Lung (tissue), 12 donors: ENCODE measurements around the gene MAST1. TPM values are rescaled to one million over a fixed set of nuclear protein-coding genes. Genes with fewer than 3 reads are reported as not detected.

Experiments used
- ATAC-seq: fragments of 200-7000 bp; cut with Tn5 transposase; one replicate; pipeline ENCODE4 v1.9.1; 2020; ENCODE audit warnings: moderate number of reproducible peaks; ENCODE audit not compliant: insufficient read depth, low FRiP score
- DNase-seq, 3 donors: peaks; one replicate each; pipeline ENCODE4 v3.0.0-alpha.2; 2013 to 2017
- H3K27ac ChIP-seq, 2 donors: one replicate each; pipeline ENCODE4 v1.5.1; 2013; ENCODE audit warnings: mild to moderate bottlenecking in 2 of 2, moderate library complexity in 2 of 2, control low read depth in 1 of 2, inconsistent platforms in 1 of 2, low read depth in 1 of 2, low read length in 1 of 2
- H3K27me3 ChIP-seq, 3 donors: one replicate each; pipeline ENCODE4 v1.5.1; 2013; ENCODE audit warnings: low read length in 2 of 3; ENCODE audit not compliant: control insufficient read depth in 3 of 3, insufficient read depth in 3 of 3
- H3K36me3 ChIP-seq, 4 donors: one replicate each; pipeline ENCODE4 v1.5.1; 2013; ENCODE audit warnings: low read length in 4 of 4, mild to moderate bottlenecking in 1 of 4, moderate library complexity in 1 of 4; ENCODE audit not compliant: control insufficient read depth in 4 of 4, insufficient read depth in 4 of 4
- H3K4me1 ChIP-seq, 5 donors: one replicate each; pipeline ENCODE4 v1.5.1; 2013; ENCODE audit warnings: low read length in 5 of 5, mild to moderate bottlenecking in 2 of 5, moderate library complexity in 1 of 5; ENCODE audit not compliant: control insufficient read depth in 5 of 5, insufficient read depth in 5 of 5
- H3K4me3 ChIP-seq: one replicate; pipeline ENCODE4 v1.5.1; 2013; ENCODE audit warnings: mild to moderate bottlenecking, control low read depth, moderate library complexity
- H3K9ac ChIP-seq, 2 donors: one replicate each; pipeline ENCODE4 v1.5.1; 2013; ENCODE audit warnings: low read length in 2 of 2, control low read depth in 1 of 2; ENCODE audit not compliant: insufficient read depth in 1 of 2
- H3K9me3 ChIP-seq, 4 donors: one replicate each; pipeline ENCODE4 v1.5.1; 2013; ENCODE audit warnings: low read length in 3 of 4, mild to moderate bottlenecking in 1 of 4, moderate library complexity in 1 of 4; ENCODE audit not compliant: control insufficient read depth in 4 of 4, insufficient read depth in 3 of 4
- CTCF ChIP-seq: IDR thresholded peaks from 2 replicates; pipeline ENCODE4 v1.5.1; 2012; ENCODE audit warnings: mild to moderate bottlenecking; ENCODE audit errors: control extremely low read depth, extremely low read depth
- WGBS, 2 donors: extraction: QIAGEN DNeasy Blood & Tissue Kit; methylation state at CpG; one replicate each; pipeline ENCODE4 v1.1.7; 2013; 5-methylcytosine and 5-hydroxymethylcytosine counted together
- polyA plus RNA-seq, 2 donors: library from polyadenylated mRNA; stranded (reverse); fragments of 200-250 nt; gene quantifications; one replicate each; pipeline ENCODE4 v1.2.1, GENCODE V29; 2013
- total RNA-seq, 2 donors: library from RNA; depleted of rRNA in 1 of 2; stranded (reverse); fragments of >200 nt in 1 of 2; gene quantifications; one replicate each; pipeline ENCODE4 v1.2.1, GENCODE V29; 2014 to 2021
- donor health status: control.
- donor health status: control.
- donor health status: Bipolar disorder and iron deficiency.
- donor health status: healthy.
- donor health status: DM: yes; HTN: yes; CAD: no.

MAST1 gene
- total and polyA plus RNA-seq, 4 donors: 0.08 to 0.88 (median 0.41) TPM

GRCh38 chr19:12789904-12790619 is 48.3 kb upstream of the MAST1 start:
- 0 to 1% methylated on average over 50 to 56 of the region's 56 CpGs for WGBS, 2 donors
- Histone ChIP-seq H3K36me3 (no peaks in the 10 kb centered on the region), H3K27me3 (no peaks in the 10 kb centered on the region), H3K27ac (peak overlapping the region; percentile 98 to 100), H3K9me3 (no peaks in the 10 kb centered on the region), H3K4me3 (peak overlapping the region; percentile 60), H3K4me1 (peaks cover 0 to 72% (median 30%) of the 10 kb centered on the region in 5 donors), H3K9ac (peak overlapping the region; percentile 42 to 85)
- TF ChIP-seq CTCF: no peak
- ATAC-seq: peak; percentile 57
- peak; percentile 97 to 98 (median 97) for DNase-seq

GRCh38 chr19:12790628-12791344 is 47.5 kb upstream of the MAST1 start:
- no peak for TF ChIP-seq CTCF
- ATAC-seq (no peak), DNase-seq (peak in 1 of 3 donors; percentile 41)
- H3K9me3 ChIP-seq: no peaks in the 10 kb centered on the region
- H3K36me3 ChIP-seq: no peaks in the 10 kb centered on the region
- peak overlapping the region; percentile 60 for H3K4me3 ChIP-seq
- no peaks in the 10 kb centered on the region for H3K27me3 ChIP-seq
- peak overlapping the region; percentile 42 to 85 for H3K9ac ChIP-seq
- H3K4me1 ChIP-seq: peaks cover 0 to 65% (median 23%) of the 10 kb centered on the region in 5 donors
- H3K27ac ChIP-seq: peak overlapping the region; percentile 98 to 100
- 0 to 1% methylated on average over 20 to 22 of the region's 22 CpGs for WGBS, 2 donors

GRCh38 chr19:12791345-12792050 is 46.8 kb upstream of the MAST1 start, which contains the start of gene JUNB:
Gene JUNB, plus strand, starts transcription at chr19:12791486. Its CDS starts 286 bp downstream, at chr19:12791772.
- Histone ChIP-seq H3K36me3 (no peaks in the 10 kb centered on the region), H3K4me1 (peaks cover 0 to 64% (median 21%) of the 10 kb centered on the region in 5 donors), H3K27ac (peak within 1 kb of the TSS; percentile 98 to 100), H3K4me3 (peak within 1 kb of the TSS; percentile 95), H3K9ac (peak within 1 kb of the TSS; percentile 63 to 85), H3K9me3 (no peaks in the 10 kb centered on the region), H3K27me3 (no peaks in the 10 kb centered on the region)
- TF ChIP-seq CTCF: no peak
- ATAC-seq (peak; percentile 42), DNase-seq (peak; percentile 97 to 98 (median 98))
- WGBS, 2 donors: 0 to 1% methylated on average over 73 of the region's 73 CpGs
